CD4-positive, alpha-beta T cell (primary cell): Measurements from ENCODE around the gene CYSRT1. TPM values are rescaled to one million over a fixed set of nuclear protein-coding genes. Genes with fewer than 3 reads are reported as not detected.

ENCODE experiments used
- ATAC-seq: fragments of 200-7000 bp; cut with Tn5 transposase; one replicate; pipeline ENCODE4 v1.10.0; 2022; ENCODE audit warnings: mild to moderate bottlenecking; ENCODE audit not compliant: poor library complexity
- CTCF ChIA-PET: fragments of 350-600 bp; sonication (Branson Sonifier 250); formaldehyde crosslinking; loops from one replicate; lab custom pipeline; 2021; ENCODE audit warnings: antibody characterized with exemption, inconsistent platforms; lab: Charles Lee
- POLR2A ChIA-PET: fragments of 350-600 bp; sonication (Branson Sonifier 250); formaldehyde crosslinking; loops from one replicate; lab custom pipeline; 2021; ENCODE audit warnings: antibody characterized with exemption, inconsistent platforms; lab: Charles Lee
- DNase-seq, 14 experiments: peaks; one replicate each; pipeline ENCODE4 v3.0.0-alpha.2; 2013 to 2020; ENCODE audit warnings: mixed read lengths in 2 of 14
- H3K27ac ChIP-seq, 2 donors: one replicate each; pipeline versions ENCODE4 v1.5.1 to v1.7.0; 2013; ENCODE audit warnings: low read length in 2 of 2, low read depth in 1 of 2, mild to moderate bottlenecking in 1 of 2
- H3K27me3 ChIP-seq, 2 experiments: 1 replicate in 1 of 2; 2 replicates in 1 of 2; pipeline versions ENCODE4 v1.6.1 to v1.7.0; 2013; ENCODE audit warnings: low read length in 2 of 2, control low read depth in 1 of 2, mild to moderate bottlenecking in 1 of 2, moderate library complexity in 1 of 2; ENCODE audit not compliant: insufficient read depth in 2 of 2, control insufficient read depth in 1 of 2
- H3K36me3 ChIP-seq: one replicate; pipeline ENCODE4 v1.6.1; 2013; ENCODE audit warnings: low read length, control low read depth; ENCODE audit not compliant: insufficient read depth
- H3K4me1 ChIP-seq: one replicate; pipeline ENCODE4 v1.6.1; 2013; ENCODE audit warnings: low read length, control low read depth; ENCODE audit not compliant: insufficient read depth
- H3K4me3 ChIP-seq: one replicate; pipeline ENCODE4 v1.5.1; 2013; ENCODE audit warnings: mild to moderate bottlenecking, low read length, moderate library complexity
- H3K9me3 ChIP-seq, 2 experiments: 1 replicate in 1 of 2; 2 replicates in 1 of 2; pipeline versions ENCODE4 v1.6.1 to v1.7.0; 2013; ENCODE audit warnings: low read length in 2 of 2, mild to moderate bottlenecking in 2 of 2, control low read depth in 1 of 2, moderate library complexity in 1 of 2; ENCODE audit not compliant: control insufficient read depth in 1 of 2, insufficient read depth in 1 of 2
- H3K27ac Mint-ChIP-seq: one replicate; pipeline ENCODE4 v1.8.0; 2020; ENCODE audit warnings: mixed read lengths
- H3K27me3 Mint-ChIP-seq: one replicate; pipeline ENCODE4 v1.8.0; 2021; ENCODE audit warnings: mixed read lengths
- H3K36me3 Mint-ChIP-seq: one replicate; pipeline ENCODE4 v1.8.0; 2021; ENCODE audit warnings: low read depth, mixed read lengths
- H3K4me1 Mint-ChIP-seq: one replicate; pipeline ENCODE4 v1.8.0; 2021; ENCODE audit warnings: low read depth, mixed read lengths
- H3K4me3 Mint-ChIP-seq: one replicate; pipeline ENCODE4 v1.8.0; 2020; ENCODE audit warnings: mild to moderate bottlenecking, mixed read lengths
- H3K9me3 Mint-ChIP-seq: one replicate; pipeline ENCODE4 v1.8.0; 2020; ENCODE audit warnings: mixed read lengths
- intact Hi-C, 2 experiments: fragments of 100-400 bp; cut with DNase I in 1 of 2; cut with micrococcal nuclease in 1 of 2; formaldehyde crosslinking; loops; one replicate each; pipeline versions ENCODE4 v1.15.1 to v1.9.0; 2023 to 2025; cut with DNase I, micrococcal nuclease
- total RNA-seq, 174 experiments: library from RNA in 2 of 174; stranded (reverse) in 2 of 174; gene quantifications; one replicate each; pipeline ENCODE4 v1.2.3 and lab custom pipeline; 2021 to 2026
- TF ChIP-seq, protein P1 (sequence below): fragments of 200-600 bp; IDR thresholded peaks from one replicate; pipeline ENCODE4 v1.8.0; 2022; ENCODE audit warnings: antibody characterized with exemption, mild to moderate bottlenecking

CYSRT1 gene
- total RNA-seq, 2 experiments from 2014 or later, result 0.33 to 0.42 TPM

DNA sequence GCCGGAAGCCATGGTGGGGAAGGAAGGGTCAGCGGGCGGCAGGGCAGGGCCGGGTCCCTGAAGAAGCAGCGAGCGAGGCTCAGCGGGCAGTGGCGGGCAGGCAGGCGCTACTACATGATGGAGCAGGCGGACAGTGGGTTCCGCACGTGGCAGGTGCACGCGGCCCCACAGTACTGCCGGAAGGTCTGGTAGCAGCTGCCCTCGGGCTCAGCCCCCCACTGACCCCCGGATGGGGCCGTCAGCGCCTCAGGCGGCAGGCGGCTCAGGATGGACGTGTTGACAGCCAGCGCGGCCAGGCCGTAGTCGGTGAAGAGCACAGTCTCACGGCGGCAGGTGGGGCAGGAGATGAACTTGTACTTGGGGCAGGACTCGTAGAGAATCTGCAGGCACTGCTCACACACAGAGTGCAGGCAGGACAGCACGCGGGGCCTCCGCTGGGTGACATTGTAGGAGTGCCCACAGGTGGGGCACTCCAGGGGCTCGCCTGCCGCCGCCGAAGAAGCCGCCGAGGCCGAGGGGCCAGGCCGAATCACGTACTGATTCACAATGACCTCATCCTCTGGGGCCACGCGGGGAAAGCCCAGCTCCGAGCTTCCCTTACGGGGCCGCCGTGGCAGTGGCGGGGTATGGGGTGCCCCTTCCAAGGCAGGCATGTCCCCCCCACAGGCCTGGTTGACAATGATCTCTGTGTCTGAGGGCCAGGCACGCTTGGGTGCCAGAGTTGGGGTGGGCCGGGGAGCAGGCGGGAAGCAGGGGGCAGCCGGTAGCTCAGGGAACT is 4.5 kb upstream of the CYSRT1 start:
- Mint-ChIP-seq H3K4me1 (peaks cover 13% of the 10 kb centered on the region), H3K27me3 (no peaks in the 10 kb centered on the region), H3K27ac (no peak overlapping the region), H3K36me3 (no peaks in the 10 kb centered on the region), H3K9me3 (no peaks in the 10 kb centered on the region), H3K4me3 (peak overlapping the region; percentile 65)
- intact Hi-C loops, result loop anchor here in 1 of 2 experiments (5.0 kb wide), 1 partner anchor 433 kb away; no protein-coding TSS in a partner anchor
- H3K4me1 ChIP-seq, result peaks cover 29% of the 10 kb centered on the region
- H3K36me3 ChIP-seq, result peaks cover under 1% of the 10 kb centered on the region
- H3K9me3 ChIP-seq, result no peaks in the 10 kb centered on the region
- H3K27me3 ChIP-seq, result no peaks in the 10 kb centered on the region
- no peak overlapping the region for H3K27ac ChIP-seq
- no peak for DNase-seq
- ChIA-PET CTCF (no interaction called here), POLR2A (interaction anchor here (1.0 kb wide), 1 partner anchor 16 kb away, joined by 4 read pairs; no protein-coding TSS in a partner anchor)
- no peak overlapping the region for H3K4me3 ChIP-seq
- ATAC-seq, result no peak
- TF ChIP-seq, protein P1, sequence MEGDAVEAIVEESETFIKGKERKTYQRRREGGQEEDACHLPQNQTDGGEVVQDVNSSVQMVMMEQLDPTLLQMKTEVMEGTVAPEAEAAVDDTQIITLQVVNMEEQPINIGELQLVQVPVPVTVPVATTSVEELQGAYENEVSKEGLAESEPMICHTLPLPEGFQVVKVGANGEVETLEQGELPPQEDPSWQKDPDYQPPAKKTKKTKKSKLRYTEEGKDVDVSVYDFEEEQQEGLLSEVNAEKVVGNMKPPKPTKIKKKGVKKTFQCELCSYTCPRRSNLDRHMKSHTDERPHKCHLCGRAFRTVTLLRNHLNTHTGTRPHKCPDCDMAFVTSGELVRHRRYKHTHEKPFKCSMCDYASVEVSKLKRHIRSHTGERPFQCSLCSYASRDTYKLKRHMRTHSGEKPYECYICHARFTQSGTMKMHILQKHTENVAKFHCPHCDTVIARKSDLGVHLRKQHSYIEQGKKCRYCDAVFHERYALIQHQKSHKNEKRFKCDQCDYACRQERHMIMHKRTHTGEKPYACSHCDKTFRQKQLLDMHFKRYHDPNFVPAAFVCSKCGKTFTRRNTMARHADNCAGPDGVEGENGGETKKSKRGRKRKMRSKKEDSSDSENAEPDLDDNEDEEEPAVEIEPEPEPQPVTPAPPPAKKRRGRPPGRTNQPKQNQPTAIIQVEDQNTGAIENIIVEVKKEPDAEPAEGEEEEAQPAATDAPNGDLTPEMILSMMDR, result no peak

DNA sequence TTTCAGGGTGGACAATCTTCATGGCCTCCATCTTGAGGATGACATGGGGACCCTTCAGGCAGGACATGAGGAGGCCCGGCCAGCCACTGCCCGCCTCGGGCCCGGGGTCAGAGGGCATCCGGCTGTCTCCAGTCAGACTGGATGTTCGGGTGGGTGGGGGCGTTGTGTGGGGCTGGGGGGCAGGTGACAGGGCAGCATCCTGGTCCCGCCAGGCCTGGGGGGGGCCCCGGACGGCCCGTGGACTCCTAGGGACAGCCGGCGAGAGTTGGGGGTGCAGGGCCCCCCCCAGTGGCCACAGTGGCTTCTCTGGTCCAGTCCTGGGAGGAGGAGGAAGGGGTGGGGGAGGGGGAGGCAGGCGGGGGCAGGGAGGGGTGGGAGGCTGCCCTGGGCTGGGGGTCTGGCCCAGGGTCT is 3.9 kb upstream of the CYSRT1 start:
- intact Hi-C loops, result loop anchor here in 1 of 2 experiments (5.0 kb wide), 1 partner anchor 434 kb away; no protein-coding TSS in a partner anchor
- Histone ChIP-seq H3K36me3 (no peaks in the 10 kb centered on the region), H3K4me1 (peaks cover 29% of the 10 kb centered on the region), H3K27me3 (no peaks in the 10 kb centered on the region), H3K4me3 (no peak overlapping the region), H3K27ac (no peak overlapping the region), H3K9me3 (no peaks in the 10 kb centered on the region)
- peaks cover 13% of the 10 kb centered on the region for H3K4me1 Mint-ChIP-seq
- POLR2A ChIA-PET, result interaction anchor here (3.9 kb wide), 1 partner anchor 16 kb away, joined by 22 read pairs; the partner anchor contains the start of genes NDOR1 and TMEM203
- H3K9me3 Mint-ChIP-seq, result no peaks in the 10 kb centered on the region
- H3K4me3 Mint-ChIP-seq, result peak overlapping the region; percentile 65
- no peaks in the 10 kb centered on the region for H3K36me3 Mint-ChIP-seq
- DNase-seq, result no peak
- CTCF ChIA-PET, result no interaction called here
- no peak for ATAC-seq
- no peak overlapping the region for H3K27ac Mint-ChIP-seq
- TF ChIP-seq, protein P1, result no peak
- H3K27me3 Mint-ChIP-seq, result no peaks in the 10 kb centered on the region

DNA sequence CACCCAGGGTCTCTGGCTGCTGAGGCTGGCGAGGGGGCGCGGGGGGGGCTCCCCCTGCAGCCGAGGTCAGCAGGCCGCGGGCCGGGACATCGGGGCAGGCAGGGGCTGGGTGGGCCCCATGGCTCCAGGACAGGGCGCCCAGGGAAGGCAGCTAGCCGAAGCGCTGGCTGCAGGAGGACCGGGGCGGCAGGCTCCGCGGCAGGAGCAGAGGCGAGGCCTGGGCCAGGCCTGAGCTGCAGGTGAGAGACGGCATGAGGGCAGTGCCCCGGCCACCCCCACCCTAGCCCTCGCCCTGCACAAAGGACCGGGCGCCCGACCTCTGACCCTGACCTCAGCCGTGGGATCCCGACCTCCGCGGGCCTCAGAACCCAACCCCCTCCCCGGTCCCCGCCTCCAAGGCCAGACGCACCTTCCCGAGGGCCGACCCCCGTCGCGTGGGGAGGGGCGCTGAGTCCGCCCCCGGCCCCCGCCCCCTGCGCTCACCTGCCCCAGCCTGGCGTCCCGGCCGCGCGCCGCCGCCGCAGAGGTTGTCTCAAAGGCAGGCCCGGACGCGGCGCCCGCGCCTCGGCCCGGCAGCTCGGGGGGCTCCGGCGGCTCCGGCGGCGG is 3.4 kb upstream of the CYSRT1 start:
- CTCF ChIA-PET, result no interaction called here
- Histone ChIP-seq H3K27ac (no peak overlapping the region), H3K4me3 (no peak overlapping the region), H3K9me3 (no peaks in the 10 kb centered on the region), H3K27me3 (no peaks in the 10 kb centered on the region), H3K36me3 (no peaks in the 10 kb centered on the region), H3K4me1 (peaks cover 29% of the 10 kb centered on the region)
- POLR2A ChIA-PET, result interaction anchor here (1.0 to 4.7 kb wide), 8 partner anchors 16 to 166 kb away, joined by 3 to 46 read pairs (median 24); partner anchors contain the start of genes ANAPC2, MAN1B1, NDOR1 and SSNA1
- no peak for ATAC-seq
- intact Hi-C loops, result loop anchor here (2.0 to 5.0 kb wide), 4 partner anchors 21 to 434 kb away; partner anchors contain the start of genes ANAPC2 (in 1 of the 2), SSNA1 (in 1 of the 2) and TPRN (in 1 of the 2)
- peaks cover 13% of the 10 kb centered on the region for H3K4me1 Mint-ChIP-seq
- DNase-seq, result peak in 2 of 14 experiments; percentile 33 to 57
- H3K4me3 Mint-ChIP-seq, result no peak overlapping the region
- no peaks in the 10 kb centered on the region for H3K27me3 Mint-ChIP-seq
- H3K9me3 Mint-ChIP-seq, result no peaks in the 10 kb centered on the region
- no peaks in the 10 kb centered on the region for H3K36me3 Mint-ChIP-seq
- no peak overlapping the region for H3K27ac Mint-ChIP-seq
- TF ChIP-seq, protein P1, result no peak
